ENCODE measurements around the gene EFS.
"Not testable (repeated sequence)": the region's sequence is repeated elsewhere in the genome, so short reads cannot be mapped to it uniquely, and the experiment has no call there.

The EFS gene

GRCh38 chr14:23356662-23357061 lies 8.3 kb downstream of the EFS start:
- no peak for DNase-seq

- DNase-seq: no peak
Measured at GRCh38 chr14:23355871-23356435, 9.0 kb downstream of the EFS start.

- no peak for DNase-seq
Measured at GRCh38 chr14:23354990-23355389, 10.0 kb downstream of the EFS start.

GRCh38 chr14:23353433-23353780 lies 11.6 kb downstream of the EFS start:
- DNase-seq: no peak

GRCh38 chr14:23352506-23353432 lies 12.2 kb downstream of the EFS start, which contains the start of gene SLC22A17:
TSS of gene SLC22A17 (minus strand) at chr14:23352887.
- DNase-seq: no peak

DNA sequence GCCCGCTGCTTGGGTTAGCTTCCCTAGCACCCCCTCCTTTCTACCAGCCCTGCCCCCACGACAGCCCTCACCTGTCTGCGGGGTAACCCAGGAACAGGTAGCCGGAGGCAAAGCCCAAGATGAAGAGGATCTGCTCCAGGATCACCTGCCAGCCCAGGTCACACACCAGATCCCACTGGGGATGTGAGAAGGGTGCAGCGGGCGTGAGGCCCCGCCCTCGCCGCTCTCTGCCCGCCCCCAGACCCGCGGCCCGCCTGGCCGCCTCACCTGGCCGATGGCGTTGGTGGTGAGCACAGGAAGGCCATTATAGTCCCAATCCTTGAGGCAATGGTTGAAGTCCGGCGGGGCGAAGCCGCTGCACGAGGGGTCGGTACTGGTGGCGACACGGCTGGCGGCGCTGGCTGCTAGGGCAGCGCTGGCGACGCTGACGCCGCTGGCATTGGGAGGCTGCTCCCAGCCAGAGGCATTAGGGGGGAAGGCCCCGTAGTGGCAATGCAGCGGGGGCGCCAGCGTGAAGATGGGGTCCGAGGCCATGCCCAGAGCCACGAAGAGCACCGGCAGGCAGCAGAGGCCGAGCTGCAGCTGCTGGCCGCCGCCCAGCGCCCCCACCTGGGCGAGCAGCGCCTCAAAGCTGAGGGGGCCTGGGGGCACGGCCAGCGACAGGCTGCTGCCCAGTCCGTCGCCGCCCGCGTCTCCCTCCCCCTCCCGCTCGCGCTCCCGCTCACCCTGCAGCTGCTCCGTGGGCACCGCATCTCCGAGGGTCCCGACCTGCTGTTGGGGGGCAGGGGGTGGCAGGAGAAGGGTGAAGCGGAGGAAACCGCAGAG lies 13.1 kb downstream of the EFS start:
- no peak for DNase-seq

DNA sequence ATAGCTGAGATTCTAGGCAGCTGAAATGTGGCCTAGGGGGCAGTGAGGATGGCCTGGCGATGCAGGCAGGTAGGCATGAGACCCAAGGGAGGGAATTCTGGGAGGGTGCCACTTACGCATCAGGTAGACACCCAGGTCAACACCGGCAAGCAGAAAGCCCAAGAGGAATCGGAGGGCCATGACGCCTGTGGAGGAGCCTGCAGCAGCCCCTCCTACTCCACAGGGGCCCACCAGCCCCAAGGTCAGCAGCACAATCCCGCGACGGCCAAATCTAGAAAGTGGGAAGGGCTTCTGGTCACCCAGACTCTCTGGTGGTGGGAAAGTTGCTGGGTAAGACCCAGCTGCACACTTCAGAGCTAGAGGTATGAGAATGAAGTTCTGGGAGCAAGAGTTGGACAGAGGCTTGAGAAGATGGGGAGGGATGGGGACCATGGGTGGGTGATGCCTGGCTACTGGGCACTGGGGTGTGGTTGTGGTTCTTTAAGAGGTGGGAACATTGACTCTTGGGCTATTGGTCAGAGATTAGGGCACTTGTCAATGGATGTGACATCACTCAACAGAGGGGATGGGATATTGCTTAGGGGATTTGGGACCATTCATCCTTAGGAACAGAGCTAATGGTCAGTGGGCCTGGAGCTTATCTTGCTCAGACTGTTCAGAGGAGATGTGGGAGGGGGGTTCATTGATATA lies 15.7 kb downstream of the EFS start:
- DNase-seq: no peak

DNA sequence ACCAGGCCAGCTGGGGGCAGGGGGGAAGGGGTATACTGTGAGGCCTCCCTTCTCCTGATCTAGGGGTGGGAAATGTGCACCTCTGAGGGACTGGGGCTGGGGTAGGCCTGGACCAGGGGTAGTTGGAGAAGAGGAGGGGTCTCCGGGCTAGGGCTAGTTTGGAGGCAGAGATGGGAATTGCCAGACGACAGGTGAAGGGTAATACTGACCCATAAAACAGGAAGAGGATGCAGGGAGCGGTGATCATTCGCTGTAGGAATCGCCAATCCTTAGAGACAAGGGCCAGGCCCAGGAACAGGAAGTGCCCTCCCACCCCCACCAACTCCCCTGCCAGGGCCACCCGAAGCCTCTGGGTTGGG lies 16.7 kb downstream of the EFS start:
- DNase-seq: no peak

GRCh38 chr14:23347406-23348296 lies 17.3 kb downstream of the EFS start:
- no peak for DNase-seq

DNA sequence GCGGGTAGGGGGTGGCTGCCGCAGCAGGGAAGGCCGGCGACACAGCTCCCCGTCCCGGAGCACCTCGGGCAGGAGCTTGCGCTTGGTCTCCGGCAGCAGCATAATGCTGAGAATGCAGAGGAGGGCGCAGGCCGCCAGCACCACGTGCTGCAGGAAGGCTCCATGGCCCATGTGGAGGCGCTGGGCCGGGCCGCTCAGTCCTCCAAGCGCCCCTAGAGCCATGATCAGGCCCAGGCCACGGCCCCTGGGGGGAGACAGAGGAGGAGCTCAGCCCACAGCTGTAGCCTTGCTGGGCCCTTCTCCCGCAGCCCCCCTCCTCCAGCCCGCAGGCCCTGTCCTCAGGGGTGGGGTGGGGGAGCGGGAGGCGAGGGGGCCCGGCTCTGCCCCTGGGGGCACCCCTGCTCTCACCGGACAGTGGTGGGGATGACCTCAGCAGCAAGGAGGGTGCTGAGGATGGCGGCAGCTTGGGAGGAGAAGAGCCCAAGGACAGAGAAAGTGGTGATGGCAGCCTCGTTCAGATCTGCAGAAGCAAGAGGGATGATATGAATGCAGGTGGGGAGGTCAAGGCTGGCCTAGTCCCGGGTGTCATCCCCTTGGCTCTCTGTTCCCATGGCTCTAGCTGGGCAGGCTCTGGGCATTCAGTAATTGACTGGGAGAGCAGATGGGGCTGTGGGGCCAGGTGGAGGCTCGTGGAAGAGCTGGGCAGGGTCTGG lies 18.1 kb downstream of the EFS start:
- no peak for DNase-seq

DNA sequence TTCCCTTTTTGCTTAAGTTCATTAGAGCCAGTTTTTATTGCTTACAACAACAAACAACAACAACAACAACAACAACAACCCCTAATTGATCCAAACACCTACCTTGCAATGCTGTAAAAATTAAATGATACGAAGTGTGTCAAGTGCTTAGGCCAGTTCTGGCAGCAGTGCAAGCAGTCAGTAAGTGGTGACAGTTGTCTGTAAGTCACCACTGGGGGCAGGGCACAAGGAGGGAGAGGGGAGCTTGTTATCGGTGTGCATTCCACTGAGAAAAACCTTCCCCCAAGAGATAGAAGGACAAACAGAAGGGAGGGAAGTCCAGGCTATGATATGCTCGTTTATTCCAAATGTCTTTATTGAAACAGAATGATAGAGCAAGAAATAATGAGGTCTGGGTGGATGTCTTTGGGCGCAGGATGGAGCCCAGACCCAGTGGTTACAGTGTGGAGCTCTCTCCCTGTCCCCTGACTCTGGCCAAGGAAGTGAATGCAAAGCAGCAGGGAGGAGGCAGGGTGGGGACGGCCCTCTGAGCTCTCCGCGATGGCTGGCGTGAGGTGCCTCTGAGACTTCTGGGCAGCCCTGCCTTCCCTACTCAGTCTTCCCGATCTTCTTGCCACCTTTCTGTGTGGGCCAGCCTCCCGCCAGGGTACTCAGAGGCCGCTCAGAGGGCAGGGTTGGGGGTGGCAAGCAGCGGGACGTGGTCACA lies 18.8 kb downstream of the EFS start:
- DNase-seq: no peak

DNA sequence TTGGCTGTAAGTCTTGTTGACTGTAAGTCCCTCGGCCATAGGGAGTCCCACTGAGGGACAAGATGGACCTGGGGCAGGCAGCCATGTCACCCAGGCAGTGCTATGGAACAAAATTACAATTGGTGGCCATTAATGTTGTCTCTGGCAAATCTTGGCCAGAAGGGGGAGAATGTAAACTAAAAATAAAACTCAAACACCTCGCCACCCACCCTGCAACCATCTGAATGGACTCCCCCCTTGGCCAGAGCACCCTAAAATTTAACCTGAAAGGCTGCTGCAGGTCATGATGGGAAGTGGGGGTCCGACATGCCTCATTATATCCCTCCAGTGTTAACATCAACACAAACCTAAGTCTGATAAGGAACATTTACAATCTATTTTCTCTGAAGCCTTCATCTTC lies 20.5 kb downstream of the EFS start:
- DNase-seq: no peak

GRCh38 chr14:23339506-23340268 lies 25.3 kb downstream of the EFS start:
- no peak for DNase-seq

DNA sequence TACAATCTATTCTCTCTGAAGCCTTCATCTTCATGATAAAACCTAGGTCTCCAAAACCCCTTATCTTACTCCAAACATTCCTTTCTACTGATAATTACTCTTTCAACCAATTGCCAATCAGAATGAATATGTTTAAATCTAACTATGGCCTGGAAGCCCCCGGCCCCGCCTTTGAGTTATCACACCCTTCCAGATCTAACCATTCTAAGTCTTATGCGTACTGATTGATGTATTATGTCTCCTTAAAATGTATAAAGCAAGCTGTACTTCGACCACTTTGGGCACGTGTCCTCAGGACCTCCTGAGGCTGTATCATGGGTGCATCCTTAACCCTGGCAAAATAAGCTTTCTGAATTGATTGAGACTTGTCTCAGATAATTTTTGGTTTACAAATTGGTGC lies 29.3 kb downstream of the EFS start:
- no peak for DNase-seq

- peak; percentile 31 for DNase-seq
Measured at GRCh38 chr14:23327947-23328744, 36.8 kb downstream of the EFS start.

GRCh38 chr14:23326491-23327332 lies 38.3 kb downstream of the EFS start:
- DNase-seq: no peak

DNA sequence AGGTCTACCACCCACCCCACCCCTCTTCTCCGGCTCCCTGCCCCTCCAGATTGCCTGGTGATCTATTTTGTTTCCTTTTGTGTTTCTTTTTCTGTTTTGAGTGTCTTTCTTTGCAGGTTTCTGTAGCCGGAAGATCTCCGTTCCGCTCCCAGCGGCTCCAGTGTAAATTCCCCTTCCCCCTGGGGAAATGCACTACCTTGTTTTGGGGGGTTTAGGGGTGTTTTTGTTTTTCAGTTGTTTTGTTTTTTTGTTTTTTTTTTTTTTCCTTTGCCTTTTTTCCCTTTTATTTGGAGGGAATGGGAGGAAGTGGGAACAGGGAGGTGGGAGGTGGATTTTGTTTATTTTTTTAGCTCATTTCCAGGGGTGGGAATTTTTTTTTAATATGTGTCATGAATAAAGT lies 39.2 kb downstream of the EFS start:
- DNase-seq: not testable (repeated sequence)

- DNase-seq: no peak
Measured at GRCh38 chr14:23324993-23325392, 40.0 kb downstream of the EFS start.
